Measurements from ENCODE around the gene SRSF12. TPM values are rescaled to one million over a fixed set of nuclear protein-coding genes. Genes with fewer than 3 reads are reported as not detected.

The SRSF12 gene
- total and polyA plus RNA-seq, 2 donors (not counting 1 experiment from before 2014, with no cell fraction given), result not detected

- 43% methylated on average over 1 of the region's 3 CpGs for WGBS (ENCODE audit: insufficient coverage)
- H4K20me1 ChIP-seq (ENCODE audit: control insufficient read depth, insufficient read depth, low read length, poor library complexity, severe bottlenecking), result no peaks in the 10 kb centered on the region
- peaks cover 3% of the 10 kb centered on the region for H3K27me3 Mint-ChIP-seq
- DNase-seq (no peak), ATAC-seq (ENCODE audit: low read depth) (no peak)
- no peaks in the 10 kb centered on the region for H3K9me3 ChIP-seq (ENCODE audit: control extremely low read depth in 1 of 3, control insufficient read depth in 2 of 3, insufficient read depth in 1 of 3, low read length in 2 of 3)
- no peaks in the 10 kb centered on the region for H3K36me3 ChIP-seq (replicated peaks in 1 of 2; ENCODE audit: control extremely low read depth in 1 of 2, control insufficient read depth in 1 of 2, extremely low read depth in 1 of 2, insufficient read depth in 2 of 2, low read length in 1 of 2)
- intact Hi-C loops (cut with micrococcal nuclease), result no loop called here
- no peaks in the 10 kb centered on the region for H3K79me2 ChIP-seq (ENCODE audit: control insufficient read depth, insufficient read depth, low read length)
- no peak overlapping the region for H3K4me3 Mint-ChIP-seq
- H3K4me1 Mint-ChIP-seq, result no peaks in the 10 kb centered on the region
- H3K27ac ChIP-seq (ENCODE audit: low read length in 2 of 2), result no peak overlapping the region
- no peak overlapping the region for H3K4me3 ChIP-seq (ENCODE audit: control extremely low read depth in 1 of 5, extremely low read depth in 1 of 5, insufficient read depth in 1 of 5, low read depth in 2 of 5, low read length in 4 of 5)
- no peak overlapping the region for H3K4me2 ChIP-seq (replicated peaks; ENCODE audit: low read depth, low read length, poor library complexity, severe bottlenecking)
- ChIA-PET CTCF (no interaction called here), POLR2A (no interaction called here)
- H3K9ac ChIP-seq (ENCODE audit: low read length), result no peak overlapping the region
- no peaks in the 10 kb centered on the region for H3K27me3 ChIP-seq (replicated peaks in 1 of 4; ENCODE audit: control extremely low read depth in 1 of 4, control insufficient read depth in 3 of 4, insufficient read depth in 4 of 4, low read length in 3 of 4)
- H2AFZ ChIP-seq (ENCODE audit: insufficient read depth, low read depth, low read length, poor library complexity, severe bottlenecking), result no peak overlapping the region
- no peaks in the 10 kb centered on the region for H3K4me1 ChIP-seq (ENCODE audit: control insufficient read depth in 2 of 2, insufficient read depth in 2 of 2, low read length in 2 of 2)
- H3K9me3 Mint-ChIP-seq (ENCODE audit: insufficient read depth), result no peaks in the 10 kb centered on the region
- TF ChIP-seq, protein P1, sequence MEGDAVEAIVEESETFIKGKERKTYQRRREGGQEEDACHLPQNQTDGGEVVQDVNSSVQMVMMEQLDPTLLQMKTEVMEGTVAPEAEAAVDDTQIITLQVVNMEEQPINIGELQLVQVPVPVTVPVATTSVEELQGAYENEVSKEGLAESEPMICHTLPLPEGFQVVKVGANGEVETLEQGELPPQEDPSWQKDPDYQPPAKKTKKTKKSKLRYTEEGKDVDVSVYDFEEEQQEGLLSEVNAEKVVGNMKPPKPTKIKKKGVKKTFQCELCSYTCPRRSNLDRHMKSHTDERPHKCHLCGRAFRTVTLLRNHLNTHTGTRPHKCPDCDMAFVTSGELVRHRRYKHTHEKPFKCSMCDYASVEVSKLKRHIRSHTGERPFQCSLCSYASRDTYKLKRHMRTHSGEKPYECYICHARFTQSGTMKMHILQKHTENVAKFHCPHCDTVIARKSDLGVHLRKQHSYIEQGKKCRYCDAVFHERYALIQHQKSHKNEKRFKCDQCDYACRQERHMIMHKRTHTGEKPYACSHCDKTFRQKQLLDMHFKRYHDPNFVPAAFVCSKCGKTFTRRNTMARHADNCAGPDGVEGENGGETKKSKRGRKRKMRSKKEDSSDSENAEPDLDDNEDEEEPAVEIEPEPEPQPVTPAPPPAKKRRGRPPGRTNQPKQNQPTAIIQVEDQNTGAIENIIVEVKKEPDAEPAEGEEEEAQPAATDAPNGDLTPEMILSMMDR (IDR thresholded peaks at IDR 0.05), result no peak
- no peak for TF ChIP-seq EZH2 (IDR thresholded peaks at IDR 0.05; ENCODE audit: borderline replicate concordance, insufficient read depth, low read depth, low read length, poor library complexity, severe bottlenecking)
- H3K27ac Mint-ChIP-seq, result no peak overlapping the region
Observed at GRCh38 chr6:89051676-89052075, 66.2 kb downstream of the SRSF12 start.

DNA sequence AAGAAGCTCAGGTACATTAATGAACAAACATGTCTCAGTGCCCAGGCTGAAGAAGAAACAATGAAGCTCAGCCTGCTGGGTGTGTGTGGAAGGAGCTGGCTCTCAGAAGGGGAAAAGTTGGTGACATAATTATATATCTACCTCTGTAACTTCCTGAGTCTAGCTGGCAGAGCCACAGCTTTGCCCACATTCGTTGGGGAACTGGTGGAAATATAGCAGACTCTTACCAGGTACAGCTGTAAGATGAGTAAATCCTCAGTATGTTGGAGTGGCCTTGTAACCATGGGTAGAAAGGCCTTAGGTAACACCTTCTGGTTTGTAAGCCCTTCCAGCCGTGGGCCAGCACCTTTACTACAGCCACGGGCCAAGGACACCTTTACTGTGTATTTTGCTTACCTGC is 67.2 kb downstream of the SRSF12 start:
- Histone ChIP-seq H3K79me2 (ENCODE audit: control insufficient read depth, insufficient read depth, low read length) (no peaks in the 10 kb centered on the region), H3K9ac (ENCODE audit: low read length) (no peak overlapping the region), H3K4me2 (replicated peaks; ENCODE audit: low read depth, low read length, poor library complexity, severe bottlenecking) (no peak overlapping the region), H2AFZ (ENCODE audit: insufficient read depth, low read depth, low read length, poor library complexity, severe bottlenecking) (no peak overlapping the region), H4K20me1 (ENCODE audit: control insufficient read depth, insufficient read depth, low read length, poor library complexity, severe bottlenecking) (no peaks in the 10 kb centered on the region), H3K9me3 (ENCODE audit: control extremely low read depth in 1 of 3, control insufficient read depth in 2 of 3, insufficient read depth in 1 of 3, low read length in 2 of 3) (no peaks in the 10 kb centered on the region), H3K4me3 (ENCODE audit: control extremely low read depth in 1 of 5, extremely low read depth in 1 of 5, insufficient read depth in 1 of 5, low read depth in 2 of 5, low read length in 4 of 5) (no peak overlapping the region), H3K4me1 (ENCODE audit: control insufficient read depth in 2 of 2, insufficient read depth in 2 of 2, low read length in 2 of 2) (no peaks in the 10 kb centered on the region), H3K27me3 (replicated peaks in 1 of 4; ENCODE audit: control extremely low read depth in 1 of 4, control insufficient read depth in 3 of 4, insufficient read depth in 4 of 4, low read length in 3 of 4) (no peaks in the 10 kb centered on the region), H3K36me3 (replicated peaks in 1 of 2; ENCODE audit: control extremely low read depth in 1 of 2, control insufficient read depth in 1 of 2, extremely low read depth in 1 of 2, insufficient read depth in 2 of 2, low read length in 1 of 2) (no peaks in the 10 kb centered on the region), H3K27ac (ENCODE audit: low read length in 2 of 2) (no peak overlapping the region)
- H3K4me1 Mint-ChIP-seq, result no peaks in the 10 kb centered on the region
- no peaks in the 10 kb centered on the region for H3K9me3 Mint-ChIP-seq (ENCODE audit: insufficient read depth)
- CTCF ChIA-PET, result interaction anchor here (0.6 kb wide), 1 partner anchor 134 kb away, joined by 4 read pairs; no protein-coding TSS in a partner anchor
- ATAC-seq (ENCODE audit: low read depth) (no peak), DNase-seq (no peak)
- H3K27ac Mint-ChIP-seq, result no peak overlapping the region
- intact Hi-C loops (cut with micrococcal nuclease), result no loop called here
- TF ChIP-seq, protein P1 (IDR thresholded peaks at IDR 0.05), result no peak
- peaks cover 3% of the 10 kb centered on the region for H3K27me3 Mint-ChIP-seq
- H3K4me3 Mint-ChIP-seq, result no peak overlapping the region
- POLR2A ChIA-PET, result no interaction called here
- 53% methylated on average over 2 of the region's 3 CpGs for WGBS (ENCODE audit: insufficient coverage)
